ENCODE data around the gene HDDC2. TPM values are rescaled to one million over a fixed set of nuclear protein-coding genes. Genes with fewer than 3 reads are reported as not detected.
"Not testable (repeated sequence)": the region's sequence is repeated elsewhere in the genome, so short reads cannot be mapped to it uniquely, and the experiment has no call there.

The HDDC2 gene
- total RNA-seq, 4 donors from 2014 or later, result 62.7 to 88.3 (median 73.1) TPM

GRCh38 chr6:125285353-125285752, 16.4 kb downstream of the HDDC2 start:
- TF ChIP-seq, protein P1, sequence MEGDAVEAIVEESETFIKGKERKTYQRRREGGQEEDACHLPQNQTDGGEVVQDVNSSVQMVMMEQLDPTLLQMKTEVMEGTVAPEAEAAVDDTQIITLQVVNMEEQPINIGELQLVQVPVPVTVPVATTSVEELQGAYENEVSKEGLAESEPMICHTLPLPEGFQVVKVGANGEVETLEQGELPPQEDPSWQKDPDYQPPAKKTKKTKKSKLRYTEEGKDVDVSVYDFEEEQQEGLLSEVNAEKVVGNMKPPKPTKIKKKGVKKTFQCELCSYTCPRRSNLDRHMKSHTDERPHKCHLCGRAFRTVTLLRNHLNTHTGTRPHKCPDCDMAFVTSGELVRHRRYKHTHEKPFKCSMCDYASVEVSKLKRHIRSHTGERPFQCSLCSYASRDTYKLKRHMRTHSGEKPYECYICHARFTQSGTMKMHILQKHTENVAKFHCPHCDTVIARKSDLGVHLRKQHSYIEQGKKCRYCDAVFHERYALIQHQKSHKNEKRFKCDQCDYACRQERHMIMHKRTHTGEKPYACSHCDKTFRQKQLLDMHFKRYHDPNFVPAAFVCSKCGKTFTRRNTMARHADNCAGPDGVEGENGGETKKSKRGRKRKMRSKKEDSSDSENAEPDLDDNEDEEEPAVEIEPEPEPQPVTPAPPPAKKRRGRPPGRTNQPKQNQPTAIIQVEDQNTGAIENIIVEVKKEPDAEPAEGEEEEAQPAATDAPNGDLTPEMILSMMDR (IDR thresholded peaks at IDR 0.05), result no peak
- DNase-seq (ENCODE audit: low spot score) (no peak), ATAC-seq (ENCODE audit: low FRiP score) (no peak)

- DNase-seq (ENCODE audit: low spot score); ATAC-seq (ENCODE audit: low FRiP score): not testable (repeated sequence)
Measured at GRCh38 chr6:125282470-125282869, 19.3 kb downstream of the HDDC2 start.

GRCh38 chr6:125280370-125281035, 21.3 kb downstream of the HDDC2 start:
- ATAC-seq (ENCODE audit: low FRiP score); DNase-seq (ENCODE audit: low spot score): not testable (repeated sequence)

GRCh38 chr6:125279961-125280360, 21.8 kb downstream of the HDDC2 start:
- ATAC-seq (ENCODE audit: low FRiP score), result no peak
- TF ChIP-seq, protein P1 (IDR thresholded peaks at IDR 0.05), result no peak
- no peak for DNase-seq (ENCODE audit: low spot score)

DNA sequence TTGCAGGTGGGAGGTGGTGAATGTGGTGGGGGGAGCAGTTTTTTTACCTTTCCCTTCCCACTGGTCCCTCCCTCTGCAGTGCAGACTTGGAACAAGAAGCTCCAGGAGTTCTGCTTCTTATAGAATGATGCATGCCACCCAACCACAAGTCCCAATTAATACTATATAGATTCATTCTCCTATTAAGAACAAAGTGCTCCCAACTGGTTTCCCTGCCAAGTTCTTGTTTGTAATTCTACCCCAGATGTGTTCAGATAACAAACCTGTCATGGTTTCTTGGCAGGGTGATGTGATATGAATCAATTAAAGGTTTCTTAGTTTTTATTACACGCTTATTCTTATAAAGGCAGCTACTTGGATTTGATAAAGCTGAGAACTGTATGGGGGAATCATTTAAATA, 23.9 kb downstream of the HDDC2 start:
- TF ChIP-seq, protein P1 (IDR thresholded peaks at IDR 0.05), result no peak
- DNase-seq (ENCODE audit: low spot score) (no peak), ATAC-seq (ENCODE audit: low FRiP score) (no peak)

DNA sequence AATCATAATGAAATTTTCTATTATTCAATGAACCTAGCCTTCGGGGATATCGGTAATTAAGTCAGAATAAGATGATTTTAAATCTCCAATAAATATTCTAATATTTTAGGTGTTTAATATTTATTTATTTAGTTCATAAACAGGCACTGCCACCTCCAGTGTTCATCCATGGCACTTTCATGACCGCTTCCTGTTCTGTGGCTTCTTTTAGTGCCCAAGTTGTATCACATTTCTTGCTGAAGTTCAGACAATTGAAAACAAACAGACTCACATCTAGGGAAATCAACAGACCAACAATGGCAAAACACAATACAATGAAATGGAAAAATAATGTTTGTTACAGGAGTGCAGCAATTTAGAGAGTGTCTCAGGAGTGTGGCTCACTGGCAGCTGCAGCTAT, 26.0 kb downstream of the HDDC2 start:
- TF ChIP-seq, protein P1 (IDR thresholded peaks at IDR 0.05), result no peak
- no peak for ATAC-seq (ENCODE audit: low FRiP score)
- DNase-seq (ENCODE audit: low spot score), result no peak

DNA sequence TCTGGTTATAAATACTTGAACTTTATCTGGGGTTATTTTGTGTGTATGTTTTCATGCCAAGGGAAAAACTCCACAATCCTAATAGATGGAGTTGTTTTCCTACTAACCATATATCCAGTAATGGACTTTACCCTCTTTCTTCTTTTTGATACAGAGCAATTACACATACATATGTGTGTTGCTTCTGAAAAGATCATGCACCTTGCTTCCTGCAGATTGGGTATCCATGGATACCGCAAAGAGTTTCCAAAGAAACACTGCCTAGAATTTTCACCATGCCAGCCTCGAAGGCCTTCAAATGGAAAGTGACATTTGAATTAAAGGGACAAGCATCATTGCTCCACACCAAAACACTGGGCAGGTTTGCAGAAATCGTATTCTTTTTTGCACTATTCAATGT, 26.8 kb downstream of the HDDC2 start:
- DNase-seq (ENCODE audit: low spot score) (no peak), ATAC-seq (ENCODE audit: low FRiP score) (no peak)
- TF ChIP-seq, protein P1 (IDR thresholded peaks at IDR 0.05), result no peak

GRCh38 chr6:125273965-125274364, 27.8 kb downstream of the HDDC2 start:
- ATAC-seq (ENCODE audit: low FRiP score), result no peak
- TF ChIP-seq, protein P1 (IDR thresholded peaks at IDR 0.05), result no peak
- no peak for DNase-seq (ENCODE audit: low spot score)

All from omental fat pad (tissue), 4 donors.